ENCODE measurements around the gene ITGBL1. TPM values are rescaled to one million over a fixed set of nuclear protein-coding genes. Genes with fewer than 3 reads are reported as not detected.

ITGBL1 gene
- total and polyA plus RNA-seq, 2 donors (not counting 3 experiments of a cell fraction or from before 2014, with no cell fraction given), result 4.6 to 8.8 TPM

- H3K9me1 ChIP-seq (replicated peaks; ENCODE audit: control insufficient read depth, extremely low read depth, insufficient read depth, low read length), result no peaks in the 10 kb centered on the region
- no peak overlapping the region for H3K4me3 ChIP-seq (replicated peaks in 1 of 3; ENCODE audit: insufficient read depth in 1 of 3, low read depth in 1 of 3, low read length in 3 of 3)
- H4K20me1 ChIP-seq (replicated peaks; ENCODE audit: control insufficient read depth, extremely low read depth, insufficient read depth, low read length), result no peaks in the 10 kb centered on the region
- H3K4me2 ChIP-seq (ENCODE audit: insufficient read depth, low read length), result no peak overlapping the region
- H3K36me3 ChIP-seq (ENCODE audit: control insufficient read depth in 2 of 2, extremely low read depth in 1 of 2, insufficient read depth in 2 of 2, low read length in 2 of 2), result no peaks in the 10 kb centered on the region
- H3K9me3 ChIP-seq (replicated peaks; ENCODE audit: control insufficient read depth, insufficient read depth, low read length), result no peaks in the 10 kb centered on the region
- H3K9ac ChIP-seq (replicated peaks; ENCODE audit: extremely low read depth, insufficient read depth, low read length), result no peak overlapping the region
- TF ChIP-seq POLR2AphosphoS5 (IDR thresholded peaks at IDR 0.05; ENCODE audit: insufficient read depth, low read depth, low read length), result no peak
- TF ChIP-seq EZH2 (IDR thresholded peaks at IDR 0.05; ENCODE audit: borderline replicate concordance, low read depth, low read length, severe bottlenecking), result no peak
- TF ChIP-seq POLR2A (IDR thresholded peaks at IDR 0.05; ENCODE audit: low read depth, low read length), result no peak
- TF ChIP-seq MAX (IDR thresholded peaks at IDR 0.05; ENCODE audit: insufficient read depth, insufficient read length), result no peak
- no peak for TF ChIP-seq FOS (IDR thresholded peaks at IDR 0.05; ENCODE audit: borderline replicate concordance, insufficient read depth, low read length)
- H3K4me1 ChIP-seq (ENCODE audit: control insufficient read depth, extremely low read depth, insufficient read depth, low read length), result no peaks in the 10 kb centered on the region
- dilution Hi-C loops (cut with MboI; ENCODE audit: extremely low pct_ligation_motif_present, low sequenced_read_pairs) (no loop called here), intact Hi-C loops (cut with micrococcal nuclease) (no loop called here)
- no peak for DNase-seq (ENCODE audit: low read depth, low spot score)
- H2AFZ ChIP-seq (ENCODE audit: low read depth, low read length), result no peak overlapping the region
- CTCF ChIA-PET, result no interaction called here
- H3K27ac ChIP-seq (ENCODE audit: insufficient read depth, low read depth, low read length), result no peak overlapping the region
- no peaks in the 10 kb centered on the region for H3K79me2 ChIP-seq (ENCODE audit: control insufficient read depth, insufficient read depth, low read length)
- no peaks in the 10 kb centered on the region for H3K27me3 ChIP-seq (ENCODE audit: control insufficient read depth in 2 of 2, insufficient read depth in 2 of 2, low read length in 2 of 2)
- no peak for FAIRE-seq
- BruUV-seq (replicated peaks), result no TSS peak
- POLR2A ChIA-PET, result no interaction called here
These were observed 255.2 kb downstream of the ITGBL1 start for GRCh38 chr13:101707659-101708058.

GRCh38 chr13:101708115-101708514, 255.6 kb downstream of the ITGBL1 start:
- dilution Hi-C loops (cut with MboI; ENCODE audit: extremely low pct_ligation_motif_present, low sequenced_read_pairs), result no loop called here
- no TSS peak for BruUV-seq (replicated peaks)
- H3K9ac ChIP-seq (replicated peaks; ENCODE audit: extremely low read depth, insufficient read depth, low read length), result no peak overlapping the region

More at GRCh38 chr13:101708115-101708514, 255.6 kb downstream of the ITGBL1 start:
- no peaks in the 10 kb centered on the region for H3K79me2 ChIP-seq (ENCODE audit: control insufficient read depth, insufficient read depth, low read length)
- no peak overlapping the region for H3K4me3 ChIP-seq (replicated peaks in 1 of 3; ENCODE audit: insufficient read depth in 1 of 3, low read depth in 1 of 3, low read length in 3 of 3)
- H3K9me3 ChIP-seq (replicated peaks; ENCODE audit: control insufficient read depth, insufficient read depth, low read length), result no peaks in the 10 kb centered on the region
- DNase-seq (ENCODE audit: low read depth, low spot score) (no peak), FAIRE-seq (no peak)
- H3K9me1 ChIP-seq (replicated peaks; ENCODE audit: control insufficient read depth, extremely low read depth, insufficient read depth, low read length), result no peaks in the 10 kb centered on the region
- POLR2A ChIA-PET, result no interaction called here
- no peaks in the 10 kb centered on the region for H3K4me1 ChIP-seq (ENCODE audit: control insufficient read depth, extremely low read depth, insufficient read depth, low read length)
- TF ChIP-seq FOS (IDR thresholded peaks at IDR 0.05; ENCODE audit: borderline replicate concordance, insufficient read depth, low read length) (no peak), CTCF (IDR thresholded peaks at IDR 0.05; ENCODE audit: extremely low read depth in 1 of 2, insufficient read depth in 1 of 2, low read depth in 1 of 2, low read length in 2 of 2) (no peak), POLR2A (IDR thresholded peaks at IDR 0.05; ENCODE audit: low read depth, low read length) (no peak), JUN (IDR thresholded peaks at IDR 0.05; ENCODE audit: borderline replicate concordance, insufficient read depth, insufficient read length, low read depth) (no peak)
- H4K20me1 ChIP-seq (replicated peaks; ENCODE audit: control insufficient read depth, extremely low read depth, insufficient read depth, low read length), result no peaks in the 10 kb centered on the region
- H2AFZ ChIP-seq (ENCODE audit: low read depth, low read length), result no peak overlapping the region
- H3K36me3 ChIP-seq (ENCODE audit: control insufficient read depth in 2 of 2, extremely low read depth in 1 of 2, insufficient read depth in 2 of 2, low read length in 2 of 2), result no peaks in the 10 kb centered on the region
- no peak overlapping the region for H3K27ac ChIP-seq (ENCODE audit: insufficient read depth, low read depth, low read length)
- no peaks in the 10 kb centered on the region for H3K27me3 ChIP-seq (ENCODE audit: control insufficient read depth in 2 of 2, insufficient read depth in 2 of 2, low read length in 2 of 2)
- no peak overlapping the region for H3K4me2 ChIP-seq (ENCODE audit: insufficient read depth, low read length)
- intact Hi-C loops (cut with micrococcal nuclease), result no loop called here
- CTCF ChIA-PET, result no interaction called here

Data from endothelial cell of umbilical vein (primary cell).